ENCODE data around the gene MMRN2.
"Not testable (repeated sequence)": the region's sequence is repeated elsewhere in the genome, so short reads cannot be mapped to it uniquely, and the experiment has no call there.

Gene MMRN2

DNA sequence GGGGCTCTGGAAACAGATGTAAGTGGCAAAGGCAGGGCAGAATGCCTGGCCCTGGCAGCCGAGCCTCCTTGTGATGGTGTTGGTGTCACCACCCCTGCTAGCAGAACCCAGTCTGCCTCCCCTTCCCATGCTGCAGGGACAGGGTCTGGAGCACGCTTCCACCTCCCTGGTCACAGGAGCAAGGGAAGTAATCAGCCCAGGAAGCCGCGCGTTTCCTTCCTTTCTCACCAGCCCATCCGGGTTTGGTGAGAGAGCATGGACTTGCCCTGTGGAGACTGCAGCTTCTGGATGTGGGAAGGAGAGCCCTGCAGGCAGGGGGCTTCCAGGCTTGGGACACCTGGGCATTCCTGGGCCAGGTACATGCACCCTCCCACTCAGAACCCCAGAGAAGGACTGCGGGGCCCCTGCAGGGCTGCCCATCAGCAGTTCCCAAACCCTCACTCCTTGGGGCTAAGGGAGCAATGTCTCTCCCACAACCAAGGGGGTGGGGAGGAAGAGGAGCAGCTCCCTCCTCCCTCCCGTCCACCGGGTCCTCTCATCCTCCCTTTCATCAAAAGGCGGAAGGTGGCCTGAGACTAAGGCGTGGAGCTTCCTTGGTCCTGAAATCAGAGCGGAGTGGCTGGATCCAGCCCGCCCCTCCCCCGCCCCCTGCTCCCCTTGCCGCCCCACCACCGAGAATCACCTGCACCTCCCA lies 1.8 kb downstream of the MMRN2 start:
- no peak for DNase-seq

GRCh38 chr10:86954681-86955500 lies 2.5 kb downstream of the MMRN2 start:
- no peak for DNase-seq

DNA sequence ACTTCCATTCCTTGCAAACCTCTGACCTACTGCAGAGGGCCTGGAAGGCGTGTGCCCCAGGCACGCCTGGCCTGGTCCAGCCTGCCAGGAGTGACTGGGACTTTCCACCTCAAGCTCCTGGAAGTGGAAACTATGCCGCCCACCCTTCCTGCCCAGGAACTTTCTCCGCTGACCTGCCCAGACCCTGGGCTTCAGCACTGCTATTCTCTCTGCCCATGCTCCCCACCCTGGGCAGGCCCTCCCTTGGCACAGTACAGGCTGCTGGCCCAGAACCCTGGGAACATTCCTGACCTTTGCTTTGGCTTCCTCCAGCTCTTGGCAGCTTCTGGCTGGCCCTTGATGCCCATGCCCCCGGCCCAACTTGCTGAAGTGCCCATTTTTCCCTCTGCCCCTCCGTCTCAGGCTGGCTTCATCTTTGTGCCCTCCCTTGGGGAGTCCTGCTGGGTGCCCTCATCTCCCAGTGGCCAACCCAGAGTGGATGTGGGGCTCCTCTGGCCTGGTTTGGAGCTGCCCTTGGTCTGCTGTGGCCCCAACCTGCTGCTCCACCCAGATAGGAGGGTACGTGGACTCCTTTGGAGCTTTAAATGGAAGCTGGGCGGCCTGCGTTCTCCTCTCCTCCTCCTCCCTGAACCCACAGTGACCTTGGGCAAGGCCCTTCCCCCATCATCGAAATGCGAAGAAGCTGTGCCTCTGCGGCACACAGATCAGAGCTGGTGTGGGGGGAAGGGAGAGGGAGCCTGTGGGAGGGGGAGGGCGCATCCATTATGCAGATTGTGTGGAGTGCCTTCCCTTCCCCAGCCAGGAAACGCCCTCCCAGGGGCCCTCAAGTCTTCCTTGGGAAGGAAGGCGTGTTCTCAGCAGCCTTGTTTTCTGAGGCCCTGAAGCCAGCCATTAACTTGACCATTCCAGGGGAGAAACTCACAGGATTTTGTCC lies 3.4 kb downstream of the MMRN2 start:
- no peak for DNase-seq

- not testable (repeated sequence) for DNase-seq
Measured at GRCh38 chr10:86952697-86953096, 4.7 kb downstream of the MMRN2 start.

DNA sequence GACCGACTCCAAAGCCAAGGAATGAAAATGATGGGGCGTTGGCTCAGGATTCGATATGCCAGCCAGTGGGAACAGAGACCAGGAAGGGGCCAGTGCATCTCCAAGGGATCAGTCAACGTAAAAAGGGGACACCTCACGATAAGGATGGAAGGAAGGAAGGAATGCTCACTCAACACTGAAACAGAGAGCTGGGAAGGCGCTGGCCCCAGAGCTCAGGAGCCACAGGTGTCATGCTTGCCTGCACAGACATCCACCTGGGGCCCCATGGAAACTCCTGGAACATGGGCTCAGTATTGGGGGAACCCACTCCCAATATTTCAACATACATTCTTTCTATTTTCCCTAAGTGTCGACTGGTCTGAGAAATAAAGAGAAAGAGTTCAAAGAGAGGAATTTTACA lies 5.3 kb downstream of the MMRN2 start:
- no peak for DNase-seq

DNA sequence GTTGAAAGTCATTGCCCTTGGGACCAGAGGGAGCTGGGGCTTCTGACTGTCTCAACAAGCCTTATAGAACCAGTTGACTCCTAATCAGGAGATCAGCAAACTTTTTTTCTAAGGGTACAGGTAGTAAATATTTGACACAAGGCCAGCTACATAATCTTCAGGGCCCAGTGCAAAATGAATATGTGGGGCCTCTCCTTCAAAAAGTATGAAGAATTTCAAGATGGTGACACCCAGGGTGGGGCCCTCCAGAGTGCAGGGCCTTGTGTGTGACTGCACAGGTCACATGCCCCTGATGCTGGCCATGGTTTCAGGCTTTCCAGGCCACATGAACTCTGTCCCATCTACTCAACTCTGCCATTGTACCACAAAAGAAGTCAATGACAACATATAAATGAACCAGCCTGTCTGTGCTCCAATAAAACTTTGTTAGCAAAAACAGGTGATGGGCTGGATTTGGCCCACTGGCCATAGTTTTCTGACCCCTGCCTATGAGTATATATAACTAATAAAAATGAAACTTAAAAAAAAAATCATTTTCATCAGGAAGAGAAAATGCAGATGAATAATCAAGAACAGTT lies 6.1 kb downstream of the MMRN2 start:
- no peak for DNase-seq

DNA sequence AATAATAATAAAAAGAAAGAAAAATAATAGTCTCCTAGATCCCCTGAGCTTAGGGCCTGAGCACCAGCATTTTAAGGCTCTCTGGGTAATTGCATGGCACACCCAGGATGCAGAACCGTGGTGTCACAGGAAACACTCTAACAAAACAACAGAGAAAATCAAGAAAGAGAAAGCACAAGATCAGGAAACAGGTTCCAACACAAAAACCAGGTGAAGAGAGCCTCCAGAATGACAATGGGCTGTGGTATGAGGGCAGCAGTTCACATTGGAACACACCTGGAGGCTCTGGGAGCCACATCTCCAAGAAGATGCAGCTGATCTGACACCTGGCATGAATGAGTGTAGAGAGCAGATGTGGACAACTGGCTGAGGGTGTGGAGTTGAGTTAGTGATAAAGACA lies 7.1 kb downstream of the MMRN2 start:
- DNase-seq: no peak

DNA sequence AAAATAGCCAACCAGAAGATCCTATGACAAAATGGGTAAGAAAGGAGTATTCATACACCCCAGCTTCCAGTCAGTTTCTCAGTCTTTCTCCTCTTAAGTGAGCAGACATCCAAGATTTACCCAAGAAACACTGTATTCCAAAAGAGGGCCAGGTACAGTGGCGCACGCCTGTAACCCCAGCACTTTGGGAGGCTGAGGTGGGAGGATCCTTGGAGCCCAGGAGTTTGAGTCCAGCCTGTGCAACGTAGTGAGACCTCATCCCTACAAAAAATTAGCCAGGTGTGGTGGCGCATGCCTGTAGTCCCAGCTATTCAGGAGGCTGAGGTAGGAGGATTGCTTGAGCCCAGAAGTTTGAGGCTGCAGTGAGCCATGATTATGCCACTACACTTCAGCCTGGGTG lies 9.6 kb downstream of the MMRN2 start:
- not testable (repeated sequence) for DNase-seq

- no peak for DNase-seq
Measured at GRCh38 chr10:86946213-86947155, 10.9 kb downstream of the MMRN2 start.

DNA sequence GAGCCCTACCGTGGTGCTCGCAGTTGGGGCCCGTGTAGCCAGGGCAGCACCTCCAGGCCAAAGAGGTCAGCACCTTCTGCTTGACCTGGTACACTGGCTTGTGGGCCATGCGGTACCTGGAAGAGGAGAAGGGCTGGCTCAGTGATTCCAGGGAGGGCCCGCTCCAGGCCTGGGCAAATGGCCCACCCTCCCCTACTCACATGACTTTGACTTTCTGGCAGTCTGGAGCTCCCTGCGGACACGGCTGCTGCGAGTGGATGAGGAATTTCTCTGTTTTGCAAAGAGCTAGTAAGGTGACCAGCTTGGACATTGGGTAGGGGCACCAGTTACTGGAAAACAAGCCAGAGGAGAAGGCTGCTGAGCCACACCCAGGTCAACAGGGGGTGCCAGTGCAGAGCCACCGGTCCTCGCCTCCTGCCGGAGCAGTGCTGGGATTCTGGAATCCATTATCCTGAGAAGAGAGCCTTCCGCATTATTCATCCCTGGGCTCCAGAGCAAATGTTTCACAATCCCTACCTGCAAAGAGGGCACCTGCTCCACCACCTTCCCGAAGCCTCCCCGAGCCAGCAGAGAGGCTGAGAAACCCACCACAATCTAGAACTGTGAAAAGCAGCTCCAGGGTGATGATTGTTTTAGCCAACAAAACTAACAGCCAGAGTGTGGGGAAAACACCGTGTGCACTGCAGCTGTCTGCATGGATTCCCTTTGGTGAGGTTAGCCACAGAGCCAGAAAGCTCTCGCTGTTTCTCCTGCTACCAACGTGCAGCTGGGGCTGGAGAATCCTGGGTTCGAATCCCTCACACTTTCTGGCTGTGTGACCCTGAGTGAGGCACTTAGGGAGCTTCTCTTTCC lies 11.8 kb downstream of the MMRN2 start:
- no peak for DNase-seq

DNA sequence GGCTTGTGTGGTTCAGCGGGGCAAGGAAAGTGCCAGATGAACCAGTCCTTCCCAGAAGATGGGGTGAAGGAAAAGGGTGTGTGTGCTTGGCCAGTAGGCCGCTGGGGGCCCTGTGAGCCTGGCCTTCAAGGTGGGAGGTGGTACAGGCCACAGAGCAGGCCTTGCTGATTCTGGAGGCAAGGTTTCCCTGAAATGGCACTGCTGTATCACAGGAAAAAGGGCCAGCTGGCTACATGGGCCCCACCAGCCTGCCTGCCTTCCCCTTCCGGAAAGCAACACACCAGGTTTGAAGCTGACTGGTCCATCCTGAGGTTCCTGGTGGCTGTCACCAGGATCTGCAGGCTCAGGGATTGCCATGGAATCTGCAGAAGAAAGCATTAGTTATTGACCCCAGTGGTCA lies 12.5 kb downstream of the MMRN2 start:
- no peak for DNase-seq

GRCh38 chr10:86944471-86944870 lies 12.9 kb downstream of the MMRN2 start:
- no peak for DNase-seq

DNA sequence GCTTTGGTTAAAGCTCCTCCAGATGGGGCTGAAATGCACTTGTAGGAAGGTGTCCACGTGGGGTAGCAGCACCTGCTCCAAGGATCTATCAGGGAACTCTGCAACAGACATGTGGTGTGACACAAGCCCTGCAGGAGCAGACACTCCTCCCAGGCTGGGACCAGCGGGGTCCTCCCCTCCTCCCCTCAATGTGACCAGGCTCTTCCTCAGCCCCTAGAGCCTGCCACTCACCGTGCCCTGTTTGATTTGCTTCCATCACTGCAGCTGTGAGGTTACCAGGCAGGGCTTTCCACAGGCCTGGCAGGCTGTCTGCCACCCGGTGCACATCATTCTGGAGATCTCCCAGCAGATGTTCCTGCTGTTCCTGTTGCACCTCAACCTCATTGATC lies 13.4 kb downstream of the MMRN2 start:
- DNase-seq: no peak

GRCh38 chr10:86943316-86944030 lies 13.9 kb downstream of the MMRN2 start:
- DNase-seq: no peak

DNA sequence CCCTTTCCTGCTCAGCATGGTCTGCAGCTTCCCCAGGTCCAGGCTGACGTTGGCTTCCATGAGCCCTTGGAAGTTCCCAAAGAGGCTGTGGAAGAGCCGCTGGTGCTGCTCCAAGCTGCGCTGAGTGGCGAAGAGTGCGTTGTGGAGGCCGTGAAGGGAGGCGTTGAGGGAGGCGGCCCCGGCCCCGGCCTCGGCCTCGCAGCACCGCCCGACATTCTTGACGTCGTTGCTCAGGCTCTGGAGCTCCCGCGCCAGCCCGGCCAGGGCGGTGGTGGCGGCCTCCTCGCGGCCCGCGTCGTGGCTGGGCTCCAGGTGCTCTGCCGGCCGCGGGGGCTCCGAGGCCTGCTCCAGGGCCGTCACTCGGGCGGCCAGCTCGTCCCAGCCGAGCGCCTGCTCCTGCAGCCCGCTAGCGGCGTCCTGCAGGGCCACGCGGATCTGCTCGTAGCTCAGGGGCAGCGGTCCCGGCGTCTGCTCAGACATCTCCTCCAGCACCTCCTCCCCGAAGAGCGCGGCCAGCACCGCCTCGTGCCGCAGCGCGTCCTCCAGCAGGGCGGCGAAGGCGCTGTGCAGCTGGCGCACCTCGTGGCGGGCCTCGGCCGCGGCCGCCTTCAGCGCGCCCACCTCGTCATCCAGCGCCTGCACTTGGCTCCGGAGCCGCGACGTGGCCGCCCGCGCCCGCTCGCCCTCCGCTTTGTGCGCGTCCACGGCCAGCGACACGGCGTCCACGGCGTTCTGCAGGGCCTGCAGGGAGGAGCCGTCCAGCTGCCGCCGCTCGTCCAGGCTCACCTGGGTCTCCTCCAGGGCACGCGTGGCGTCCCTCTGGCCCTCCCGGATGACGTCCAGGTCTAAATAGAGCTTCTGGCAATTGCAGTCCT lies 14.7 kb downstream of the MMRN2 start:
- no peak for DNase-seq

- no peak for DNase-seq
Measured at GRCh38 chr10:86941991-86942421, 15.4 kb downstream of the MMRN2 start.

GRCh38 chr10:86941426-86941825 lies 16.0 kb downstream of the MMRN2 start:
- no peak for DNase-seq

DNA sequence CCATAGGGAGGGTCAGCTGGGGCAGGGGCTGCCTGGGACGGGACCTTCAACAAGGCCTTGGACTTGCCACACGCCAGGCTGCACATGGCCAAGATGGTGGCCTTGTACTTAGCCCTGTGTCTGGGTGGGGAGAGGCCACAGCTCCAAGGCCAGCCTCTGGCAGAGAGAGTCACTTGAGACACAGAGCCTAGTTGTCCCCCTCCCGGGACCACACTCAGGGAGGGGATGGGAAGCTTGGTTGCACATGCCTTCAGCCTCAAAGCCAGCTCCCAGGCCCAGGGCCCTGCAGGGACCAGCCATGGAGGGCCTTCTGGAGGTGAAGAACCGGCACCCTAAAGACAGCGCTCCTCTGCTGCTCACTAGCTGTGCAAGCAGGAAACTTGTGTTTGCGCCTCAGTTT lies 16.7 kb downstream of the MMRN2 start:
- DNase-seq: no peak

- DNase-seq: not testable (repeated sequence)
Measured at GRCh38 chr10:86940076-86940475, 17.3 kb downstream of the MMRN2 start.

Data from activated CD4-positive, alpha-beta T cell treated with anti-CD3 and anti-CD28 coated beads for 4 hours (primary cell).